ENCODE results near the gene MAP2K3.

Gene MAP2K3

GRCh38 chr17:21253646-21254441 is 30.7 kb upstream of the MAP2K3 start:
- DNase-seq: no peak

GRCh38 chr17:21258593-21258992 is 25.9 kb upstream of the MAP2K3 start:
- no peak for DNase-seq

- DNase-seq: no peak
Observed at GRCh38 chr17:21262259-21262993, 22.1 kb upstream of the MAP2K3 start.

GRCh38 chr17:21263376-21263775 is 21.1 kb upstream of the MAP2K3 start:
- DNase-seq: no peak

GRCh38 chr17:21268596-21269188 is 15.8 kb upstream of the MAP2K3 start:
- DNase-seq: no peak

GRCh38 chr17:21269394-21269793 is 15.1 kb upstream of the MAP2K3 start:
- DNase-seq: no peak

- DNase-seq: no peak
Observed at GRCh38 chr17:21271454-21272183, 12.9 kb upstream of the MAP2K3 start.

- no peak for DNase-seq
Observed at GRCh38 chr17:21272250-21272649, 12.3 kb upstream of the MAP2K3 start.

GRCh38 chr17:21272881-21273792 is 11.4 kb upstream of the MAP2K3 start:
- DNase-seq: no peak

- no peak for DNase-seq
Observed at GRCh38 chr17:21275047-21275578, 9.4 kb upstream of the MAP2K3 start.

GRCh38 chr17:21275579-21276263 is 8.8 kb upstream of the MAP2K3 start:
- peak; percentile 31 for DNase-seq

GRCh38 chr17:21276264-21276588 is 8.3 kb upstream of the MAP2K3 start:
- DNase-seq: no peak

GRCh38 chr17:21277332-21277731 is 7.2 kb upstream of the MAP2K3 start:
- DNase-seq: no peak

GRCh38 chr17:21278450-21279197 is 5.9 kb upstream of the MAP2K3 start:
- DNase-seq: no peak

- no peak for DNase-seq
Observed at GRCh38 chr17:21279198-21279535, 5.3 kb upstream of the MAP2K3 start.

- DNase-seq: no peak
Observed at GRCh38 chr17:21279582-21279981, 4.9 kb upstream of the MAP2K3 start.

- DNase-seq: peak; percentile 49
Observed at GRCh38 chr17:21280081-21280518, 4.4 kb upstream of the MAP2K3 start.

- DNase-seq: no peak
Observed at GRCh38 chr17:21282231-21282630, 2.3 kb upstream of the MAP2K3 start.

- no peak for DNase-seq
Observed at GRCh38 chr17:21282850-21283249, 1.7 kb upstream of the MAP2K3 start.

- DNase-seq: no peak
Observed at GRCh38 chr17:21283482-21284318, 811 bp upstream of the MAP2K3 start.
